Measurements from ENCODE around the gene RGS19. TPM values are rescaled to one million over a fixed set of nuclear protein-coding genes. Genes with fewer than 3 reads are reported as not detected.

Gene RGS19
- total and polyA plus RNA-seq, 2 of the 8 experiments (the other 6 are each of a cell fraction or from before 2014, with no cell fraction given) = 12.7 to 16.8 TPM

DNA sequence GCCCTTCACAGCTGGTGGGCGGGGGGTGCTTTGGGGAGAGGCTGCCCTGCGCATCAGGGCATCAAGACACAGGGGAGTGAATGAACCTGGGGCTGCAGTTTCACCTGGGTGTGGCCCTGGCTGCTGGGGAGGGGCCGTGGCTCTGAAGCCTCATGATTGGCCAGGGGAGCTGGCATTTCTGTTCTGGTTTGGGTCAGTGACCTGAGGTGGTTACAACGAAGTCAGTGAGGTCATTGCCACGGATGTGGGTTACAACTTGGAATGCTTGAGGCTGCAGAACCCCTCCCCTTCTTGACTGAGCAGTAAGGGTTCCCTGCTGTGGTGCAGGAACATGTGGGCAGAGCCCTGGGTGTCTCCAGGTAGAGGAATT is 13.4 kb downstream of the RGS19 start:
- H3K27me3 ChIP-seq (replicated peaks in 1 of 4; ENCODE audit: control insufficient read depth in 3 of 4, extremely low read depth in 1 of 4, insufficient read depth in 3 of 4, low read length in 3 of 4) = no peaks in the 10 kb centered on the region
- no peak for DNase-seq (ENCODE audit: low read depth in 1 of 2, low spot score in 2 of 2)
- TF ChIP-seq SIN3A (conservative IDR thresholded peaks at IDR 0.05 in 1 of 2, IDR thresholded peaks at IDR 0.05 in 1 of 2; ENCODE audit: low read depth in 1 of 2, low read length in 2 of 2) = 0 out of 4 replicates have a peak, but pooled peaks of 1 of the 2 experiments have one; percentile 23
- TF ChIP-seq SP2 (IDR thresholded peaks at IDR 0.05; ENCODE audit: low read length) = no peak
- no peak overlapping the region for H3K4ac ChIP-seq (replicated peaks; ENCODE audit: insufficient read length, low read depth, low read length)
- peaks cover 2 to 9% of the 10 kb centered on the region in 2 experiments for H4K20me1 ChIP-seq (replicated peaks in 1 of 2; ENCODE audit: control insufficient read depth in 1 of 2, insufficient read depth in 2 of 2, low read length in 2 of 2)
- ChIA-PET POLR2A (ENCODE audit: partially characterized antibody) (interaction anchor here (0.8 to 4.5 kb wide), 6 partner anchors 8 to 86 kb away, joined by 3 to 27 read pairs (median 4); partner anchors contain the start of genes OPRL1, PRPF6 and RGS19), CTCF (ENCODE audit: partially characterized antibody) (interaction anchor here (0.6 to 2.5 kb wide), 7 partner anchors 9 to 301 kb away, joined by 3 to 17 read pairs (median 4); partner anchors contain the start of genes OPRL1 and RGS19)
- H3K14ac ChIP-seq (ENCODE audit: insufficient read length) = no peak overlapping the region
- H3K36me3 ChIP-seq (ENCODE audit: control insufficient read depth in 2 of 4, insufficient read depth in 4 of 4, low read length in 3 of 4) = no peaks in the 10 kb centered on the region
- H2AFZ ChIP-seq (ENCODE audit: low read length) = no peak overlapping the region
- no peak overlapping the region for H2BK12ac ChIP-seq (ENCODE audit: low read depth, low read length)
- peaks cover 3 to 20% (median 10%) of the 10 kb centered on the region in 4 experiments for H3K4me1 ChIP-seq (replicated peaks in 1 of 4; ENCODE audit: control insufficient read depth in 3 of 4, insufficient read depth in 4 of 4, low read length in 3 of 4)
- 0 out of 2 replicates have a peak overlapping the region, but pooled peaks have one; percentile 44 for H2BK5ac ChIP-seq (ENCODE audit: low read depth, low read length)
- no peak overlapping the region for H4K91ac ChIP-seq (replicated peaks; ENCODE audit: insufficient read length, low read length)
- no peak overlapping the region for H3K27ac ChIP-seq (ENCODE audit: low read depth, low read length)
- FAIRE-seq = no peak
- H2BK15ac ChIP-seq (ENCODE audit: low read length) = peak overlapping the region; percentile 65; the same call in 1 of the 2 replicates
- H3K9me3 ChIP-seq (ENCODE audit: insufficient read depth in 2 of 2, low read depth in 1 of 2, low read length in 1 of 2) = no peaks in the 10 kb centered on the region
- no peak overlapping the region for H3K18ac ChIP-seq (ENCODE audit: extremely low read depth, low read length)
- no peak overlapping the region for H4K8ac ChIP-seq (ENCODE audit: extremely low read depth, insufficient read depth, low read length)
- WGBS, 2 experiments (ENCODE audit: extremely low coverage in 1 of 2, insufficient coverage in 1 of 2, insufficient read length in 1 of 2, insufficient replicate concordance in 2 of 2, low coverage in 1 of 2, low lambda C conversion rate in 2 of 2, missing lambda C conversion rate in 1 of 2) = 46% methylated on average over 5 of the region's 5 CpGs; no CpG with 5 or more reads in 1 of the 2 experiments
- H4K5ac ChIP-seq (ENCODE audit: insufficient read length, low read depth, low read length) = no peak overlapping the region
- H3K23ac ChIP-seq (ENCODE audit: insufficient read length) = no peak overlapping the region
- H2BK20ac ChIP-seq (ENCODE audit: low read length) = no peak overlapping the region
- no peaks in the 10 kb centered on the region for H3K79me2 ChIP-seq (ENCODE audit: control insufficient read depth in 1 of 2, insufficient read depth in 2 of 2, low read length in 2 of 2)
- no peak overlapping the region for H3K9ac ChIP-seq (replicated peaks in 1 of 4; ENCODE audit: extremely low read depth in 1 of 4, low read depth in 3 of 4, low read length in 3 of 4)
- H3K79me1 ChIP-seq (ENCODE audit: low read depth, low read length) = no peaks in the 10 kb centered on the region
- peaks cover 2% of the 10 kb centered on the region; the same call in 1 of the 2 replicates for H3K23me2 ChIP-seq (ENCODE audit: low read depth, low read length)
- H2BK120ac ChIP-seq (replicated peaks; ENCODE audit: low read depth, low read length) = no peak overlapping the region
- 0 out of 4 replicates have a peak overlapping the region, but pooled peaks of 1 of the 2 experiments have one; percentile 1 for H3K4me2 ChIP-seq (ENCODE audit: insufficient read depth in 1 of 2, low read depth in 2 of 2, low read length in 2 of 2)
- no peak overlapping the region for H2AK5ac ChIP-seq (ENCODE audit: low read depth, low read length)
- no peak overlapping the region for H3K56ac ChIP-seq (replicated peaks; ENCODE audit: insufficient read length, low read depth, low read length)
- no peak overlapping the region for H3K4me3 ChIP-seq (ENCODE audit: extremely low read depth in 1 of 4, insufficient read depth in 2 of 4, low read depth in 3 of 4, low read length in 4 of 4)
